Panc1 (cell line): Measurements from ENCODE around the gene SRCAP. TPM values are rescaled to one million over a fixed set of nuclear protein-coding genes. Genes with fewer than 3 reads are reported as not detected.

Experiments used
- ATAC-seq: fragments of 200-7000 bp; cut with Tn5 transposase; 2 replicates; pipeline ENCODE4 v1.9.1; 2020; ENCODE audit warnings: mild to moderate bottlenecking, moderate library complexity
- BruUV-seq: library from RNA; stranded (reverse); fragments of 400-500 nt; replicated peaks from 2 replicates; lab custom pipeline; 2021; lab: Mats Ljungman, UMichigan
- CTCF ChIA-PET: fragments of 300-600 bp; sonication (Branson Sonifier 250); formaldehyde crosslinking; loops from one replicate; lab custom pipeline; 2022; ENCODE audit warnings: antibody characterized with exemption; lab: Charles Lee
- POLR2A ChIA-PET: fragments of 300-600 bp; sonication (Branson Sonifier 250); formaldehyde crosslinking; loops from one replicate; lab custom pipeline; 2022; ENCODE audit warnings: antibody characterized with exemption; lab: Charles Lee
- DNase-seq: peaks from one replicate; pipeline ENCODE4 v3.0.0-alpha.2; 2010; ENCODE audit warnings: low read depth, low spot score
- H3K27ac ChIP-seq: 2 replicates; pipeline ENCODE4 v1.5.1; 2011; ENCODE audit warnings: mild to moderate bottlenecking, low read length, inconsistent platforms
- H3K27me3 ChIP-seq: fragments of 200-500 bp; sonication (Bioruptor generic); 2 replicates; pipeline ENCODE4 v1.6.0; 2014; ENCODE audit warnings: low read length, inconsistent platforms; ENCODE audit not compliant: control insufficient read depth, insufficient read depth
- H3K36me3 ChIP-seq: fragments of 200-500 bp; sonication (Bioruptor generic); 2 replicates; pipeline ENCODE4 v1.5.1; 2014; ENCODE audit warnings: inconsistent platforms, mild to moderate bottlenecking, low read length, moderate library complexity; ENCODE audit not compliant: control insufficient read depth, insufficient read depth
- H3K4me1 ChIP-seq: 2 replicates; pipeline ENCODE4 v1.5.1; 2011; ENCODE audit warnings: inconsistent platforms, mild to moderate bottlenecking, low read length, moderate library complexity; ENCODE audit not compliant: control insufficient read depth, insufficient read depth
- H3K4me3 ChIP-seq, 2 experiments: 2 replicates each; pipeline ENCODE4 v1.5.1; 2011 to 2012; ENCODE audit warnings: low read depth in 2 of 2, low read length in 2 of 2, mild to moderate bottlenecking in 2 of 2, inconsistent platforms in 1 of 2, moderate library complexity in 1 of 2
- H3K9me3 ChIP-seq: fragments of 200-500 bp; sonication (Bioruptor generic); 2 replicates; pipeline ENCODE4 v1.5.1; 2014; ENCODE audit warnings: low read depth, mild to moderate bottlenecking, inconsistent platforms, low read length, moderate library complexity; ENCODE audit not compliant: control insufficient read depth, insufficient read depth
- POLR2AphosphoS5 ChIP-seq: IDR thresholded peaks from 2 replicates; pipeline ENCODE4 v1.6.1; 2012; ENCODE audit warnings: mild to moderate bottlenecking, low read depth, low read length, moderate library complexity
- SIN3A ChIP-seq: IDR thresholded peaks from 2 replicates; pipeline ENCODE4 v1.6.1; 2012; ENCODE audit warnings: low read depth, mild to moderate bottlenecking, low read length, moderate library complexity, borderline replicate concordance; ENCODE audit not compliant: insufficient read depth
- TCF7L2 ChIP-seq: IDR thresholded peaks from 2 replicates; pipeline ENCODE4 v1.6.1; 2011; ENCODE audit warnings: mild to moderate bottlenecking, low read depth, low read length, inconsistent platforms
- in situ Hi-C: cut with HindIII; loops from 2 replicates; pipeline ENCODE4 v1.10.0; 2016; ENCODE audit warnings: low sequenced_read_pairs, low pct_unique_long_range_greater_than_20kb
- intact Hi-C: fragments of 100-400 bp; cut with micrococcal nuclease; formaldehyde crosslinking; loops from one replicate; pipeline ENCODE4 v1.10.0; 2022; ENCODE audit not compliant: unreplicated experiment
- total RNA-seq: library from RNA; stranded (reverse); gene quantifications from one replicate; pipeline ENCODE4 v1.2.1, GENCODE V29; 2021; ENCODE audit not compliant: unreplicated experiment
- TF ChIP-seq, protein P1 (sequence below): fragments of 450-650 bp; IDR thresholded peaks from 2 replicates; pipeline ENCODE4 v1.5.1; 2017; ENCODE audit warnings: mild to moderate bottlenecking
- TF ChIP-seq, protein P2 (sequence below), 2 experiments: IDR thresholded peaks; 2 replicates each; pipeline ENCODE4 v1.6.1; 2011 to 2012; ENCODE audit warnings: low read depth in 2 of 2, control low read depth in 1 of 2, low read length in 1 of 2, mild to moderate bottlenecking in 1 of 2, moderate library complexity in 1 of 2; ENCODE audit not compliant: insufficient read depth in 1 of 2

The SRCAP gene
- total RNA-seq, 1 experiment from 2014 or later, result 73.6 TPM

DNA sequence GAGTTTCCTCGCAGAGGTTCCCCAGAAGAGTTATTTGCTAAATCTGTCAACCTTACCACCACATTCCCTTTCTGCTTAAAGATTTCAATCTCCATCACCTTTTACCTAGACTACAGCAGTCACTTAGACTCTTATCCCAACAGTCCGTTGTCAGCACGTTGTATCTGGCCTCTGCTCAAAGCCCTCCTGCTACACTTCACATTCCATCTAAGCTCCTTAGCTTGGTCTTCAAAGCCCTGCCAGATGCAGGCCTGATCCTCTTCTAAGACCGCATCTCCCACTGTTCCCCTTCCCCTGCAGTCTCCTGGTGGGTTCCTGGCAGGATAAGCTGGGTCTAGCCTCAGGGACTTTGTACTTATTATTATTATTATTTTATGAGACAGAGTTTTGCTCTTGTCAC lies 10.3 kb upstream of the SRCAP start:
- Histone ChIP-seq H3K4me1 (no peaks in the 10 kb centered on the region), H3K27me3 (no peaks in the 10 kb centered on the region), H3K4me3 (no peak overlapping the region), H3K27ac (no peak overlapping the region), H3K36me3 (no peaks in the 10 kb centered on the region), H3K9me3 (no peaks in the 10 kb centered on the region)
- POLR2A ChIA-PET, result no interaction called here
- BruUV-seq, result no TSS peak
- in situ Hi-C loops, result no loop called here
- intact Hi-C loops, result no loop called here
- ATAC-seq (0 out of 2 replicates have a peak, but pooled peaks have one; percentile 42), DNase-seq (no peak)
- CTCF ChIA-PET, result no interaction called here
- TF ChIP-seq, protein P1, sequence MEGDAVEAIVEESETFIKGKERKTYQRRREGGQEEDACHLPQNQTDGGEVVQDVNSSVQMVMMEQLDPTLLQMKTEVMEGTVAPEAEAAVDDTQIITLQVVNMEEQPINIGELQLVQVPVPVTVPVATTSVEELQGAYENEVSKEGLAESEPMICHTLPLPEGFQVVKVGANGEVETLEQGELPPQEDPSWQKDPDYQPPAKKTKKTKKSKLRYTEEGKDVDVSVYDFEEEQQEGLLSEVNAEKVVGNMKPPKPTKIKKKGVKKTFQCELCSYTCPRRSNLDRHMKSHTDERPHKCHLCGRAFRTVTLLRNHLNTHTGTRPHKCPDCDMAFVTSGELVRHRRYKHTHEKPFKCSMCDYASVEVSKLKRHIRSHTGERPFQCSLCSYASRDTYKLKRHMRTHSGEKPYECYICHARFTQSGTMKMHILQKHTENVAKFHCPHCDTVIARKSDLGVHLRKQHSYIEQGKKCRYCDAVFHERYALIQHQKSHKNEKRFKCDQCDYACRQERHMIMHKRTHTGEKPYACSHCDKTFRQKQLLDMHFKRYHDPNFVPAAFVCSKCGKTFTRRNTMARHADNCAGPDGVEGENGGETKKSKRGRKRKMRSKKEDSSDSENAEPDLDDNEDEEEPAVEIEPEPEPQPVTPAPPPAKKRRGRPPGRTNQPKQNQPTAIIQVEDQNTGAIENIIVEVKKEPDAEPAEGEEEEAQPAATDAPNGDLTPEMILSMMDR, result no peak
- TF ChIP-seq TCF7L2, result no peak
- TF ChIP-seq, protein P2, sequence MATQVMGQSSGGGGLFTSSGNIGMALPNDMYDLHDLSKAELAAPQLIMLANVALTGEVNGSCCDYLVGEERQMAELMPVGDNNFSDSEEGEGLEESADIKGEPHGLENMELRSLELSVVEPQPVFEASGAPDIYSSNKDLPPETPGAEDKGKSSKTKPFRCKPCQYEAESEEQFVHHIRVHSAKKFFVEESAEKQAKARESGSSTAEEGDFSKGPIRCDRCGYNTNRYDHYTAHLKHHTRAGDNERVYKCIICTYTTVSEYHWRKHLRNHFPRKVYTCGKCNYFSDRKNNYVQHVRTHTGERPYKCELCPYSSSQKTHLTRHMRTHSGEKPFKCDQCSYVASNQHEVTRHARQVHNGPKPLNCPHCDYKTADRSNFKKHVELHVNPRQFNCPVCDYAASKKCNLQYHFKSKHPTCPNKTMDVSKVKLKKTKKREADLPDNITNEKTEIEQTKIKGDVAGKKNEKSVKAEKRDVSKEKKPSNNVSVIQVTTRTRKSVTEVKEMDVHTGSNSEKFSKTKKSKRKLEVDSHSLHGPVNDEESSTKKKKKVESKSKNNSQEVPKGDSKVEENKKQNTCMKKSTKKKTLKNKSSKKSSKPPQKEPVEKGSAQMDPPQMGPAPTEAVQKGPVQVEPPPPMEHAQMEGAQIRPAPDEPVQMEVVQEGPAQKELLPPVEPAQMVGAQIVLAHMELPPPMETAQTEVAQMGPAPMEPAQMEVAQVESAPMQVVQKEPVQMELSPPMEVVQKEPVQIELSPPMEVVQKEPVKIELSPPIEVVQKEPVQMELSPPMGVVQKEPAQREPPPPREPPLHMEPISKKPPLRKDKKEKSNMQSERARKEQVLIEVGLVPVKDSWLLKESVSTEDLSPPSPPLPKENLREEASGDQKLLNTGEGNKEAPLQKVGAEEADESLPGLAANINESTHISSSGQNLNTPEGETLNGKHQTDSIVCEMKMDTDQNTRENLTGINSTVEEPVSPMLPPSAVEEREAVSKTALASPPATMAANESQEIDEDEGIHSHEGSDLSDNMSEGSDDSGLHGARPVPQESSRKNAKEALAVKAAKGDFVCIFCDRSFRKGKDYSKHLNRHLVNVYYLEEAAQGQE (IDR thresholded peaks at IDR 0.05; ENCODE audit: insufficient read depth in 1 of 2, low read depth in 2 of 2, low read length in 1 of 2), result no peak
- no peak for TF ChIP-seq SIN3A
- TF ChIP-seq POLR2AphosphoS5, result no peak

DNA sequence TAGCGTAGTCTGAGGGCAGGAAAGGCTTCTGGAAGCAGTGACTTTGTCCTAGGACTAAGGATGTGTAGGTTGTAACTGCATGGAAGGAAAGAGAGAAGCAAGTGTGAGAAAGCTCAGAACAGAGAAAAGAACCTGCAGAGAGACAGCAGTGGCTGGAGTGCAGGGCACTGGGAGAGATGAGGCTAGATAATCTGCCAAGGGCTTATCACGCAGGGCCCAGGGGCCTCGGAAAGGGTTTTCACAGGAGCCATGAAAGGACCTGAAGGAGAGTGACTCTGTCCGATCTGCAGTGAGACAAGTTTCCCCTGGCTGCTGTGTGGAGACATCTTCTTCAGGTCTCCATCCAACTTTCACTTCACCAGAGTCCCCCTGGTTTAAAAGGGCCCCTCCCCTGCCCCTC lies 7.1 kb upstream of the SRCAP start:
- intact Hi-C loops (no loop called here), in situ Hi-C loops (no loop called here)
- Histone ChIP-seq H3K36me3 (no peaks in the 10 kb centered on the region), H3K27ac (no peak overlapping the region), H3K27me3 (no peaks in the 10 kb centered on the region), H3K4me1 (peaks cover under 1% of the 10 kb centered on the region; the same call in 1 of the 2 replicates), H3K4me3 (no peak overlapping the region), H3K9me3 (no peaks in the 10 kb centered on the region)
- no peak for ATAC-seq
- ChIA-PET POLR2A (no interaction called here), CTCF (no interaction called here)
- DNase-seq, result no peak
- TF ChIP-seq, protein P2 (IDR thresholded peaks at IDR 0.05; ENCODE audit: insufficient read depth in 1 of 2, low read depth in 2 of 2, low read length in 1 of 2), result no peak
- TF ChIP-seq TCF7L2, result no peak
- TF ChIP-seq SIN3A, result no peak
- TF ChIP-seq, protein P1, result no peak
- no peak for TF ChIP-seq POLR2AphosphoS5
- BruUV-seq, result no TSS peak
